ENCODE measurements around the gene ALMS1.

The ALMS1 gene

GRCh38 chr2:73652348-73652747 is 266.7 kb downstream of the ALMS1 start:
- DNase-seq (ENCODE audit: low read depth), result no peak
- TF ChIP-seq CTCF (IDR thresholded peaks at IDR 0.05; ENCODE audit: low read depth, low read length, missing control alignments), result no peak
- no peak overlapping the region for H3K4me3 ChIP-seq (ENCODE audit: low read depth, low read length)

- H3K4me3 ChIP-seq (ENCODE audit: low read depth, low read length), result no peak overlapping the region
- no peak for TF ChIP-seq CTCF (IDR thresholded peaks at IDR 0.05; ENCODE audit: low read depth, low read length, missing control alignments)
- DNase-seq (ENCODE audit: low read depth), result no peak
These were observed 268.5 kb downstream of the ALMS1 start for GRCh38 chr2:73654175-73654574.
